AG04450 (cell line): Measurements from ENCODE around the gene ICAM1. TPM values are rescaled to one million over a fixed set of nuclear protein-coding genes. Genes with fewer than 3 reads are reported as not detected.

Source experiments
- CTCF ChIA-PET: fragments of 300-600, 350-600 bp; formaldehyde crosslinking; extraction: SDS; loops from one replicate; lab custom pipeline; 2022; ENCODE audit warnings: antibody characterized with exemption, inconsistent platforms; lab: Charles Lee
- POLR2A ChIA-PET: fragments of 350-600 bp; formaldehyde crosslinking; extraction: SDS; loops from one replicate; lab custom pipeline; 2021; ENCODE audit warnings: antibody characterized with exemption, inconsistent platforms; lab: Yijun Ruan, JAX
- DNase-seq: peaks from one replicate; pipeline ENCODE4 v3.0.0-alpha.2; 2011; ENCODE audit warnings: low read depth, low spot score
- H3K27ac ChIP-seq: one replicate; pipeline ENCODE4 v1.5.1; 2012; ENCODE audit warnings: low read depth, low read length, control low read depth
- H3K27me3 ChIP-seq: one replicate; pipeline ENCODE4 v1.6.0; 2012; ENCODE audit warnings: low read length; ENCODE audit not compliant: control insufficient read depth, insufficient read depth
- H3K4me3 ChIP-seq: 2 replicates; pipeline ENCODE4 v1.5.1; 2011; ENCODE audit warnings: mild to moderate bottlenecking, low read depth, low read length, control low read depth
- H3K9me3 ChIP-seq: 2 replicates; pipeline ENCODE4 v1.5.1; 2012; ENCODE audit warnings: low read length; ENCODE audit not compliant: control insufficient read depth, insufficient read depth
- CTCF ChIP-seq: IDR thresholded peaks from 2 replicates; pipeline ENCODE4 v1.5.1; 2011; ENCODE audit warnings: low read depth, low read length, control low read depth, inconsistent platforms
- polyA plus RNA-seq: library from polyadenylated mRNA; depleted of rRNA; stranded (reverse); fragments of >200 nt; gene quantifications from 2 replicates; pipeline ENCODE4 v1.2.3, GENCODE V29; 2011

ICAM1 gene
- polyA plus RNA-seq, 1 experiment: 40.4 TPM

- H3K9me3 ChIP-seq: no peaks in the 10 kb centered on the region; the same call in 1 of the 2 replicates
- TF ChIP-seq CTCF: no peak
- no peak overlapping the region for H3K27ac ChIP-seq
- CTCF ChIA-PET: no interaction called here
- no peak overlapping the region for H3K4me3 ChIP-seq
- DNase-seq: no peak
- POLR2A ChIA-PET: interaction anchor here (0.6 to 1.4 kb wide), 3 partner anchors 27 to 84 kb away, joined by 3 to 6 read pairs (median 4); partner anchors contain the start of gene RAVER1
- no peaks in the 10 kb centered on the region for H3K27me3 ChIP-seq
These were observed 35.4 kb downstream of the ICAM1 start for GRCh38 chr19:10306327-10306726.

GRCh38 chr19:10309423-10309822, 38.5 kb downstream of the ICAM1 start, which contains the start of gene ZGLP1:
Gene ZGLP1 (minus strand): TSS chr19:10309815.
- CTCF ChIA-PET: interaction anchor here (0.9 kb wide), 1 partner anchor 20 kb away, joined by 4 read pairs; no protein-coding TSS in a partner anchor
- H3K4me3 ChIP-seq: no peak within 1 kb of the TSS
- H3K9me3 ChIP-seq: no peaks in the 10 kb centered on the region; the same call in 1 of the 2 replicates
- no peak for TF ChIP-seq CTCF
- no peak for DNase-seq
- no peak within 1 kb of the TSS for H3K27ac ChIP-seq
- H3K27me3 ChIP-seq: no peaks in the 10 kb centered on the region
- POLR2A ChIA-PET: no interaction called here

GRCh38 chr19:10315335-10316214, 44.7 kb downstream of the ICAM1 start, which contains the start of gene FDX2:
Gene FDX2 (minus strand): TSS chr19:10316015. CDS start chr19:10315996, 19 bp downstream.
- ChIA-PET CTCF (interaction anchor here (1.0 kb wide), 1 partner anchor 10 kb away, joined by 7 read pairs; no protein-coding TSS in a partner anchor), POLR2A (interaction anchor here (0.7 kb wide), 2 partner anchors 10 to 26 kb away, joined by 3 to 12 read pairs; partner anchors contain the start of gene ICAM5)
- Histone ChIP-seq H3K27me3 (no peaks in the 10 kb centered on the region), H3K27ac (peak within 1 kb of the TSS; percentile 52), H3K9me3 (no peaks in the 10 kb centered on the region; the same call in 1 of the 2 replicates), H3K4me3 (peak within 1 kb of the TSS; percentile 89)
- DNase-seq: no peak
- TF ChIP-seq CTCF: no peak

- Histone ChIP-seq H3K27ac (no peak overlapping the region), H3K4me3 (no peak overlapping the region), H3K9me3 (no peaks in the 10 kb centered on the region; the same call in 1 of the 2 replicates), H3K27me3 (no peaks in the 10 kb centered on the region)
- no peak for TF ChIP-seq CTCF
- DNase-seq: no peak
- ChIA-PET POLR2A (interaction anchor here (0.8 to 1.7 kb wide), 3 partner anchors 14 to 47 kb away, joined by 3 to 9 read pairs (median 3); partner anchors contain the start of gene RAVER1), CTCF (interaction anchor here (1.2 kb wide), 1 partner anchor 74 kb away, joined by 8 read pairs; no protein-coding TSS in a partner anchor)
These were observed 45.5 kb downstream of the ICAM1 start for GRCh38 chr19:10316229-10317044.
